HG02840 (cell line): Measurements from ENCODE around the gene APBA2.

Experiments used
- ATAC-seq: cut with Tn5 transposase; IDR thresholded peaks from one replicate; pipeline ENCODE4 v1.9.1; 2021; ENCODE audit warnings: mild to moderate bottlenecking, moderate library complexity, moderate number of reproducible peaks; ENCODE audit not compliant: unreplicated experiment, low FRiP score

The APBA2 gene

GRCh38 chr15:29066838-29067237, 181.1 kb downstream of the APBA2 start:
- no peak for ATAC-seq

DNA sequence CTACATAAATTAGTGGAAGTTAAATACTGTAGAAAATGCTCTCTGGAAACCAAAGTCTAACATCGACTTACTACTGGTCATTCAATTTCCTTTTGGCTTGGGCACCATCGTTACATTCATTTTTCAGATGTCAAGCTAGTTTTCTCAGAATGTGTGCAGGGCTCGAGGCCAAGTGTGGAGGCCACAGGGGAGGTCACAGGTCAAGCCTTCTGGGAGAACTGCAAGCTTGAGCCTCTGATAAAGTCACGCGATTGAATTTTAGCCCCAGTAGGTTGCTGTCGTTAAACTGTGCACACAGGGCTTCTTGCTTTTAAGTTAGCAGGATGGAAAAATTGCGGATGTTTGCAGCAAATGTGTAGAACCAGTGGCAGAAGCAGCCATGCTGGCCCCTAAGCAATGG, 182.2 kb downstream of the APBA2 start:
- no peak for ATAC-seq

DNA sequence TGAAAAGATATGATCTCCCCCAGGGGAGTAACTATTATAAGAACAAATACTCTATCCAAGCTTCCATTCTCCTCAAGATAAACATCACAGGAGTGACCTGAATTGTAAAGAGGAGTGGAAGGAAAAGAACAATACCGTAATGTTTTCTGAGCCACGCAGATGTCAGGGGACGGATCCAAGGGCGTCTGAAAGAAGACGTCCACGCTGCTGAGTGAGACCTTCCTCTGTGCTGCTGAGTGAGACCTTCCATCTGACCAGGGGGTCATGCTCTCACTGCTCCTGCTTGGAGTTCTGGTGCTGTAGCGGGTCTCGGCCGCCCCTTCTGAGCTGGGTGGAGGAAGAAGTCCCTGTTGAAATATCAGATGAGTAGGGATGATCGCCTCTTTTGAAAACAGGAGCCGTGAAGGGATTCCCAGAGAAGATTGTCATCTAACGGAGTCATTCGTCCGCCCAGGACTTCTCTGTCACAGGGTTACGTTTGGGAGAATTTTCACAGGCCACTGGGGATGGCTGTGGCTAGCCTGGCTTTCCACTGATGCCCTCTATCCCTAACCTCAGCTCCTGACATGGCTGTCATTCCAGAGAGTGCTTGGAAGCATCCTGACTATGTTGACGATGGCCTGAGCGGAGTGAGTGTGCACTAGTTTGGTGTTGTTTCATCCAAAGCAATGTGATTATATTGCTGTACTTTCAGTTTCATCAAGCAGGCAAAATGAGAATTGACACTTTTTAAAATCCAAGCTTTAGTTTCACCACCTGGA, 184.9 kb downstream of the APBA2 start:
- ATAC-seq = no peak

GRCh38 chr15:29071232-29071881, 185.6 kb downstream of the APBA2 start:
- ATAC-seq = no peak

DNA sequence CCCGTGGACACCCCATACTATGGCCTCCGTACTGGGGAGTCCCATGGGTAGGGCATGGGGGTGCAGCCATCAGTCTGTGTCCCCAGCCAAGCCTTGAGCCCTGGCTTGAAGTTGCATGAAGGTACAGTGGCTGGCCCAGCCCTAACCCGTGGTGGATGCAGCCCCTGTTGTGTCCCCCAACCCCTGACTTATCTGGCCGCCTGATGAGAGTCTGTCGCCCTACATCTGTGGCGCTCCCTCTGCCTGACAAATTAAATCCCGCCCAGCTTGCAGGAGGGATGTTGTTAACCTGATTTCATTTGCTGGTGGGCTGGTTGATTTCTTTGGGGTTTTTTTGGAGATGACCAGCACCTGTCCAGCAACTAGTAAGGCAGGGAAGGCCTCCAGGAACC, 186.1 kb downstream of the APBA2 start:
- ATAC-seq = no peak

GRCh38 chr15:29072444-29072843, 186.7 kb downstream of the APBA2 start:
- no peak for ATAC-seq

DNA sequence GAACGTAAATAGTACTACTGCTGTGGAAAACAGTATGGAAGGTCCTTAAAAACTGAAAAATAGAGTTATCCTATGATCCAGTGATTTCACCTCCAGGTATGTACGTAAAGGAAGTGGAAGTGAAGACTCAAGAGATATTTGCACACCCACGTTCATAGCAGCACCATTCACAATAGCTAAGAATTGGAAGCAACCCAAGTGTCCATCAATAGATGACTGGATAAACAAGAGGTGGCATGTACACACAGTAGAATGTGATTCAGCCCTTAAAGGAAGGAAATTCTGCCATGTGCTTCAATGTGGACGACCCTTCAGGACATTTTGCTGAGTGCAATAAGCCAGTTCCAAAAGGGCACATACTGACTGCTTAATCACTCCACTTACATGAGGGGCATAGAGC, 188.3 kb downstream of the APBA2 start:
- no peak for ATAC-seq

- ATAC-seq = no peak
Observed at GRCh38 chr15:29078541-29078940, 192.8 kb downstream of the APBA2 start.

- no peak for ATAC-seq
Observed at GRCh38 chr15:29079479-29079878, 193.7 kb downstream of the APBA2 start.

- ATAC-seq = no peak
Observed at GRCh38 chr15:29081781-29082180, 196.0 kb downstream of the APBA2 start.

DNA sequence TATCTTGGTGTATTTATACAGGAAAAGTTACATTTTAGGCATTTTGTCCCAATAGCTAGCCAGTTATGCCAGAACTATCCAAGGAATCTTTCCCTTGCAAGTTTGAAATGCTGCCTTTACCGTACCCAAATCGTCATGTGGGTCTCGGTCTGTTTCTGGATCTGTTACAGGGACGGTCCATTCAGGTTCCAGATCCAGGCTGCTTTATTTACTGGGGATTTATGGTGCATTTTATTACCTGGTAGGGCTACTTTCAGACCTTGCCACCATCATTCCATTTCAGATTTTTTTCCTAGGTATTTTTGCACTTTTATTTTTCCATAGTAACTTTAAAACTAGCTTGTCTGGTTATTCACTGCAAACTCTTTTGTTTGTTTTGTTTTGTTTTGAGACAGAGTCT, 197.4 kb downstream of the APBA2 start:
- no peak for ATAC-seq

DNA sequence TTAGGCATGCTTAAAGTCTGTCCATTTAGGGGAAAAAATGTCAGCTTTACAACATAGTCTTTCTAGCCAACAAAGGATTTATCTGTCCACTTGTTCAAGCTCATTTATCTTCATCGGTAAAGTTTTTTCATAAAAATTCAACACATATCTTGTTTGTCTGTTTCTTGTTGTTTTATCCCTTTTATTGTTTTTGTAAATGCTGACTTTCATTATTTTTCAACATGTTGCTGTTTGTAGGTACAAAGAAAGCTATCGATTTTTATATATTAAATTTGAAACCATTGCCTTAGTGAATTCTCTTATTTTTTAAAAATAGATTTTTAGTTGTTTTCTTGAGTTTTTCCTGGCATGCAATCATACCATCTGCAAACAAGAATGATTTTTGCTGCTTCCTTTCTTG, 198.1 kb downstream of the APBA2 start:
- no peak for ATAC-seq

- no peak for ATAC-seq
Observed at GRCh38 chr15:29086001-29086400, 200.2 kb downstream of the APBA2 start.

GRCh38 chr15:29086891-29087290, 201.1 kb downstream of the APBA2 start:
- ATAC-seq = no peak

DNA sequence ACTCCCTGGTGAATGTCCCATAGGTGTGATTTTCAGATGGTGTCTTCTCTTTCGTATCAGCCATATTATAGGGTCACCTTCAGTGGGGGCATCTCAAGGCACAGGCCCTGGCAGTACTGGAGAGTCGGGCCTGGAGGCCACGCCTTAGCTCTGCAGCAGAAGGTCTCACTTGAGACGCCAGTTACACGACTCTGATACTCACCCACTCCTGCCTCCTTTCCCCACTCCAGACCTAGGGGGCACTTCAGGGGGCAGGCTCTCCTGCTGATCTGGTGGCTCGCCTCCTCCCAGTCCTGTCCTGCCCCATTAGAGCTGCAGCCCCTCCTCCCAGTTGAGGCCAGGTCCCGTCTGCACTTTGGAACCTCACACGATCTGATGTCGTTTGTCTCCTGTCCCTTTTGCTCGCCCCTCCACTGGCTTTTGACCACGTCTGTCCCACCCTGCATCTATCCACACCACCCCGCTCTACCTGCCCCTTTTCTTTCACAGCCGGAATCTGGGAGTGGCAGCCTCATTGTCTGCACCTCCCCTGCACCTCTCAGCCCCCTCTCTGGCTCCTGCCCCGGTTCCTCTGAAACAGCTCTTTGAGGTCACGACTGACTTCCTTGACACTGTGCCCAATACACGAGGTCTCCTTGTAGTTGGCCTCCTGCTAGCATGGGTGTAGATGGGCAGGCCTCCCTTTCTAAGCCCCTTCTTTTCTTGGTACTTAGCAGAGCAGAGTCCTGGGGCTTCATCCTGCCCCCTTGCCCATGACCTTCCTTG, 201.9 kb downstream of the APBA2 start:
- ATAC-seq = no peak

DNA sequence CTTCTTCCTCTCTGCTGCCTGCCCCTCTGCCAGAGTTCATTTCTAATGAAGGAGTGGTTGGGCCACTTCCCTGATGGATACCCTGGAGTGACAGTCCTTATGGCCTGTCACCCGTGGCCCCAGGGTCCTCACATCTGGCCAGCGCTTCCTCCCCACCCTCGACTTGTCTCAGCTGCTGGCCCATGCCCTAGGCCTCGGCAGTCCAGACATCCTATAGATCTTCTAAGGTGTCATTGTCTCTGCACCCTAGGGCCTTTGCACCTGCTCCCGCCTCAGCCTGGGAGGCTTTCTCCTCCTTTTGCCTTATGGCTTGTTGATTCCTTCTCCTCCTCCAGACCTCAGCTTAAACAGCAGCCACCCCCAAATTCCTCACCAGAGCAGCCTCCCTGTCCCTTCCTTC, 202.9 kb downstream of the APBA2 start:
- ATAC-seq = no peak

GRCh38 chr15:29089731-29090616, 204.2 kb downstream of the APBA2 start:
- ATAC-seq = no peak

- no peak for ATAC-seq
Observed at GRCh38 chr15:29090617-29091466, 205.1 kb downstream of the APBA2 start.

GRCh38 chr15:29091666-29092065, 205.9 kb downstream of the APBA2 start:
- no peak for ATAC-seq
